ENCODE results near the gene SLC35F6.

- TF ChIP-seq E2F4 (CRISPR knock-in tag; IDR thresholded peaks at IDR 0.05; ENCODE audit: borderline replicate concordance, low read depth): no peak
- TF ChIP-seq CTCF (IDR thresholded peaks at IDR 0.05): no peak
Measured at GRCh38 chr2:26743852-26744251, 20.2 kb upstream of the SLC35F6 start.
